ENCODE measurements around the gene DDX41. TPM values are rescaled to one million over a fixed set of nuclear protein-coding genes. Genes with fewer than 3 reads are reported as not detected.

DDX41 gene
- total RNA-seq, 4 donors from 2014 or later, result 96.5 to 170 (median 130) TPM

GRCh38 chr5:177472460-177473442, 44.0 kb downstream of the DDX41 start:
- H3K36me3 ChIP-seq, result no peaks in the 10 kb centered on the region
- H3K9me3 ChIP-seq, result no peaks in the 10 kb centered on the region
- peak; percentile 62 for DNase-seq
- peak overlapping the region; percentile 61 to 91 (median 71) for H3K4me3 ChIP-seq
- peaks cover 11 to 30% (median 16%) of the 10 kb centered on the region in 4 donors for H3K4me1 ChIP-seq
- in situ Hi-C loops (cut with MboI; ENCODE audit: low pct_ligation_motif_present in 1 of 4, low pct_unique_long_range_greater_than_20kb in 1 of 4, low sequenced_read_pairs in 3 of 4), result loop anchor here in 1 of 4 donors (25.0 kb wide), 1 partner anchor 160 kb away; the partner anchor contains the start of genes MXD3, PRELID1 and RAB24
- 4% methylated on average over 5 to 45 of the region's 93 CpGs for WGBS, 2 donors (ENCODE audit: low coverage in 1 of 2)
- intact Hi-C loops (cut with DNase I; ENCODE audit: low total_unique reads), result no loop called here
- TF ChIP-seq EP300 (IDR thresholded peaks at IDR 0.05; ENCODE audit: low read depth), result no peak
- no peak for TF ChIP-seq POLR2A (IDR thresholded peaks at IDR 0.05)
- TF ChIP-seq CTCF (IDR thresholded peaks at IDR 0.05), result no peak
- no peak for TF ChIP-seq POLR2AphosphoS5 (IDR thresholded peaks at IDR 0.05)
- peak overlapping the region; percentile 78 to 91 (median 83) for H3K27ac ChIP-seq
- peaks cover 14% of the 10 kb centered on the region for H3K27me3 ChIP-seq

GRCh38 chr5:177471610-177472356, 45.0 kb downstream of the DDX41 start:
- Histone ChIP-seq H3K4me1 (peaks cover 11 to 30% (median 16%) of the 10 kb centered on the region in 4 donors), H3K27me3 (peaks cover 14% of the 10 kb centered on the region), H3K36me3 (no peaks in the 10 kb centered on the region), H3K27ac (peak overlapping the region; percentile 78 to 91 (median 83)), H3K9me3 (no peaks in the 10 kb centered on the region), H3K4me3 (peak overlapping the region in 2 of 4 donors; percentile 65 to 77)
- 70% methylated on average over 11 of the region's 14 CpGs; no CpG with 5 or more reads in 1 of the 2 donors for WGBS, 2 donors (ENCODE audit: low coverage in 1 of 2)
- intact Hi-C loops (cut with DNase I; ENCODE audit: low total_unique reads), result no loop called here
- no peak for DNase-seq
- no peak for TF ChIP-seq EP300 (IDR thresholded peaks at IDR 0.05; ENCODE audit: low read depth)
- no peak for TF ChIP-seq POLR2AphosphoS5 (IDR thresholded peaks at IDR 0.05)
- no peak for TF ChIP-seq POLR2A (IDR thresholded peaks at IDR 0.05)
- TF ChIP-seq CTCF (IDR thresholded peaks at IDR 0.05), result no peak
- in situ Hi-C loops (cut with MboI; ENCODE audit: low pct_ligation_motif_present in 1 of 4, low pct_unique_long_range_greater_than_20kb in 1 of 4, low sequenced_read_pairs in 3 of 4), result loop anchor here in 1 of 4 donors (25.0 kb wide), 1 partner anchor 159 kb away; the partner anchor contains the start of genes MXD3, PRELID1 and RAB24

GRCh38 chr5:177470759-177471536, 45.8 kb downstream of the DDX41 start:
- WGBS, 2 donors (ENCODE audit: low coverage in 1 of 2), result 78% methylated on average over 10 of the region's 10 CpGs; no CpG with 5 or more reads in 1 of the 2 donors
- H3K4me3 ChIP-seq, result no peak overlapping the region
- intact Hi-C loops (cut with DNase I; ENCODE audit: low total_unique reads) (no loop called here), in situ Hi-C loops (cut with MboI; ENCODE audit: low pct_ligation_motif_present in 1 of 4, low pct_unique_long_range_greater_than_20kb in 1 of 4, low sequenced_read_pairs in 3 of 4) (loop anchor here in 1 of 4 donors (25.0 kb wide), 1 partner anchor 159 kb away; the partner anchor contains the start of genes MXD3, PRELID1 and RAB24)
- no peak for TF ChIP-seq CTCF (IDR thresholded peaks at IDR 0.05)
- no peak for TF ChIP-seq POLR2A (IDR thresholded peaks at IDR 0.05)
- no peak for TF ChIP-seq POLR2AphosphoS5 (IDR thresholded peaks at IDR 0.05)
- no peak for TF ChIP-seq EP300 (IDR thresholded peaks at IDR 0.05; ENCODE audit: low read depth)
- DNase-seq, result no peak
- H3K36me3 ChIP-seq, result no peaks in the 10 kb centered on the region
- peaks cover 14% of the 10 kb centered on the region for H3K27me3 ChIP-seq
- H3K4me1 ChIP-seq, result peaks cover 11 to 30% (median 16%) of the 10 kb centered on the region in 4 donors
- H3K9me3 ChIP-seq, result no peaks in the 10 kb centered on the region
- peak overlapping the region in 1 of 4 donors; percentile 91 for H3K27ac ChIP-seq
